HepG2 (cell line): Measurements from ENCODE around the gene SNRNP48. TPM values are rescaled to one million over a fixed set of nuclear protein-coding genes. Genes with fewer than 3 reads are reported as not detected.

Experiments used
- ATAC-seq: fragments of 200-7000 bp; cut with Tn5 transposase; 3 replicates; pipeline ENCODE4 v1.9.1; 2020; ENCODE audit warnings: mild to moderate bottlenecking, moderate library complexity
- BruUV-seq: library from RNA; stranded (reverse); fragments of 400-500 nt; replicated peaks from 2 replicates; lab custom pipeline; 2021; lab: Mats Ljungman, UMichigan
- CTCF ChIA-PET: fragments of 300-600 bp; formaldehyde crosslinking; extraction: SDS; loops from one replicate; lab custom pipeline; 2021; ENCODE audit warnings: low total read pairs, inconsistent platforms, low intra/inter-chr PET ratio; lab: Yijun Ruan, JAX
- POLR2A ChIA-PET: fragments of 350-600 bp; sonication (Branson Sonifier 250); formaldehyde crosslinking; loops from one replicate; lab custom pipeline; 2020; ENCODE audit warnings: antibody characterized with exemption, inconsistent platforms; lab: Yijun Ruan, JAX
- DNase-seq: peaks from one replicate; pipeline ENCODE4 v3.0.0-alpha.2; 2015; ENCODE audit warnings: low spot score
- FAIRE-seq: peaks from 3 replicates; lab custom pipeline; 2011; peaks lifted over from hg19 to GRCh38; lab: Jason Lieb, UNC
- H2AFZ ChIP-seq: one replicate; pipeline ENCODE4 v1.6.1; 2011; ENCODE audit warnings: low read length, inconsistent platforms
- H3K27ac ChIP-seq: fragments of 300-600 bp; 3 replicates; pipeline ENCODE4 v1.8.0; 2011; ENCODE audit warnings: mixed run types, mild to moderate bottlenecking, mixed read lengths, low read length, inconsistent platforms; ENCODE audit not compliant: insufficient read depth; ENCODE audit errors: extremely low read length
- H3K27me3 ChIP-seq, 2 experiments: fragments of 200-600 bp in 1 of 2; 2 replicates in 1 of 2; 3 replicates in 1 of 2; pipeline versions ENCODE4 v1.6.0 to v1.8.0; 2011; ENCODE audit warnings: low read length in 2 of 2, mild to moderate bottlenecking in 2 of 2, moderate library complexity in 2 of 2, inconsistent platforms in 1 of 2; ENCODE audit not compliant: insufficient read depth in 2 of 2, control insufficient read depth in 1 of 2
- H3K36me3 ChIP-seq, 2 experiments: fragments of 200-600 bp in 1 of 2; replicated peaks in 1 of 2; 2 replicates in 1 of 2; 3 replicates in 1 of 2; pipeline versions ENCODE4 v1.5.1 to v1.8.0; 2011; ENCODE audit warnings: low read length in 2 of 2, inconsistent platforms in 1 of 2; ENCODE audit not compliant: insufficient read depth in 2 of 2, control insufficient read depth in 1 of 2
- H3K4me1 ChIP-seq: 2 replicates; pipeline ENCODE4 v1.5.1; 2012; ENCODE audit warnings: low read length, inconsistent platforms; ENCODE audit not compliant: insufficient read depth
- H3K4me2 ChIP-seq: 2 replicates; pipeline ENCODE4 v1.6.0; 2011; ENCODE audit warnings: low read depth, low read length, inconsistent platforms
- H3K4me3 ChIP-seq, 3 experiments: fragments of 200-600 bp in 1 of 3; sonication (generic), shearing (Covaris generic) in 1 of 3; replicated peaks in 1 of 3; 2 replicates each; pipeline ENCODE4 v1.5.1; 2011 to 2016; ENCODE audit warnings: low read length in 3 of 3, inconsistent platforms in 2 of 3, low read depth in 2 of 3, mild to moderate bottlenecking in 2 of 3, control low read depth in 1 of 3, mixed read lengths in 1 of 3; ENCODE audit not compliant: insufficient read depth in 1 of 3
- H3K79me2 ChIP-seq: one replicate; pipeline ENCODE4 v1.6.1; 2011; ENCODE audit warnings: low read length, inconsistent platforms; ENCODE audit not compliant: insufficient read depth
- H3K9ac ChIP-seq: 2 replicates; pipeline ENCODE4 v1.6.0; 2011; ENCODE audit warnings: mild to moderate bottlenecking, low read depth, low read length, inconsistent platforms; ENCODE audit not compliant: insufficient read depth
- H3K9me3 ChIP-seq: 2 replicates; pipeline ENCODE4 v1.5.1; 2012; ENCODE audit warnings: mild to moderate bottlenecking, low read length
- H4K20me1 ChIP-seq: 2 replicates; pipeline ENCODE4 v1.6.0; 2011; ENCODE audit warnings: inconsistent platforms, mild to moderate bottlenecking, low read length, moderate library complexity; ENCODE audit not compliant: insufficient read depth
- BCLAF1 ChIP-seq: fragments of 450-650 bp; IDR thresholded peaks from 2 replicates; pipeline ENCODE4 v1.6.1; 2017; ENCODE audit warnings: mild to moderate bottlenecking
- CENPT ChIP-seq: sonication (generic); formaldehyde crosslinking; IDR thresholded peaks from 2 replicates; pipeline ENCODE4 v1.8.0; 2022; ENCODE audit warnings: low read depth, mild to moderate bottlenecking, moderate library complexity, missing genetic modification reagents
- ELF3 ChIP-seq: IDR thresholded peaks from 2 replicates; pipeline ENCODE4 v1.6.1; 2016; ENCODE audit warnings: missing genetic modification reagents, missing compliant biosample characterization
- FOSL2 ChIP-seq: sonication (generic); formaldehyde crosslinking; IDR thresholded peaks from 2 replicates; pipeline ENCODE4 v1.4.0; 2020; ENCODE audit warnings: missing genetic modification reagents
- LBX2 ChIP-seq: sonication (generic); formaldehyde crosslinking; IDR thresholded peaks from 2 replicates; pipeline ENCODE4 v1.5.0; 2020; ENCODE audit warnings: missing genetic modification reagents, mild to moderate bottlenecking, borderline replicate concordance
- NKX3-1 ChIP-seq: sonication (generic); formaldehyde crosslinking; IDR thresholded peaks from 2 replicates; pipeline ENCODE4 v1.5.0; 2020; ENCODE audit warnings: missing genetic modification reagents
- PPARG ChIP-seq: conservative IDR thresholded peaks from 2 replicates; pipeline ENCODE4 v1.6.1; 2016; ENCODE audit warnings: missing biosample characterization, missing genetic modification reagents
- PTBP1 ChIP-seq: fragments of 200-400 bp; formaldehyde crosslinking; IDR thresholded peaks from 2 replicates; pipeline ENCODE4 v1.6.1; 2018; ENCODE audit warnings: low read length, low read depth; ENCODE audit not compliant: poor library complexity, severe bottlenecking
- RARA ChIP-seq: IDR thresholded peaks from 2 replicates; pipeline ENCODE4 v1.6.1; 2016; ENCODE audit warnings: missing genetic modification reagents, missing compliant biosample characterization
- TFDP2 ChIP-seq: sonication (generic); formaldehyde crosslinking; IDR thresholded peaks from 2 replicates; pipeline ENCODE4 v1.4.0; 2020; ENCODE audit warnings: missing genetic modification reagents
- ZGPAT ChIP-seq: IDR thresholded peaks from 2 replicates; pipeline ENCODE4 v1.6.1; 2016; ENCODE audit warnings: mild to moderate bottlenecking
- ZIK1 ChIP-seq: sonication (generic); formaldehyde crosslinking; IDR thresholded peaks from 2 replicates; pipeline ENCODE4 v1.5.0; 2020; ENCODE audit warnings: mild to moderate bottlenecking, low read depth, missing genetic modification reagents, borderline replicate concordance
- ZKSCAN5 ChIP-seq: sonication (generic); formaldehyde crosslinking; IDR thresholded peaks from 2 replicates; pipeline ENCODE4 v1.5.1; 2020; ENCODE audit warnings: mild to moderate bottlenecking, missing genetic modification reagents
- ZNF24 ChIP-seq: fragments of 450-650 bp; IDR thresholded peaks from 2 replicates; pipeline ENCODE4 v1.6.1; 2017; ENCODE audit warnings: antibody characterized with exemption, mild to moderate bottlenecking
- ZNF546 ChIP-seq: sonication (generic); formaldehyde crosslinking; conservative IDR thresholded peaks from 2 replicates; pipeline ENCODE4 v1.8.1; 2023; ENCODE audit warnings: mild to moderate bottlenecking, missing genetic modification reagents
- ZNF678 ChIP-seq: sonication (generic); formaldehyde crosslinking; IDR thresholded peaks from 2 replicates; pipeline ENCODE4 v1.4.0; 2020; ENCODE audit warnings: mild to moderate bottlenecking, missing genetic modification reagents
- ZSCAN12 ChIP-seq: sonication (generic); formaldehyde crosslinking; IDR thresholded peaks from 2 replicates; pipeline ENCODE4 v1.9.0; 2021; ENCODE audit warnings: mild to moderate bottlenecking, missing genetic modification reagents
- ZSCAN21 ChIP-seq: sonication (generic); formaldehyde crosslinking; IDR thresholded peaks from 2 replicates; pipeline ENCODE4 v1.8.0; 2022; ENCODE audit warnings: mild to moderate bottlenecking, missing genetic modification reagents, moderate library complexity, borderline replicate concordance
- WGBS: methylation state at CpG from one replicate; pipeline ENCODE4 v1.1.6; 2017; ENCODE audit warnings: low lambda C conversion rate; 5-methylcytosine and 5-hydroxymethylcytosine counted together
- in situ Hi-C: cut with HindIII; loops from 2 replicates; pipeline ENCODE4 v1.10.0; 2017; ENCODE audit warnings: low pct_unique_long_range_greater_than_20kb; ENCODE audit not compliant: extremely low pct_ligation_motif_present
- intact Hi-C: fragments of 100-400 bp; cut with micrococcal nuclease; formaldehyde crosslinking; loops from one replicate; pipeline ENCODE4 v1.10.0; 2022; ENCODE audit not compliant: unreplicated experiment
- polyA plus RNA-seq, 8 experiments: library from polyadenylated mRNA; depleted of rRNA in 3 of 8; stranded (reverse) in 7 of 8; unstranded in 1 of 8; fragments of >200 nt; fragmentation: Illumina TruSeq in 4 of 8; extraction: Trizol in 4 of 8; gene quantifications; 2 replicates each; pipeline versions ENCODE4 v1.2.1 to v1.2.3, GENCODE V29; 2011 to 2016; ENCODE audit warnings: low read depth in 4 of 8, missing spikeins in 1 of 8, mixed read lengths in 1 of 8; ENCODE audit not compliant: insufficient read depth in 1 of 8
- total RNA-seq, 5 experiments: library from RNA; depleted of rRNA; stranded (reverse); fragments of >200 nt; fragmentation: Illumina TruSeq; extraction: Trizol; gene quantifications; 2 replicates each; pipeline ENCODE4 v1.2.3, GENCODE V29; 2016; ENCODE audit warnings: low read depth in 1 of 5

SNRNP48 gene
- total and polyA plus RNA-seq, 2 of the 13 experiments (the other 11 are each of a cell fraction or from before 2014, with no cell fraction given): 17.5 to 47.5 TPM

- Histone ChIP-seq H3K4me1 (peaks cover 14% of the 10 kb centered on the region; the same call in 1 of the 2 replicates), H2AFZ (no peak overlapping the region), H3K79me2 (no peaks in the 10 kb centered on the region), H4K20me1 (no peaks in the 10 kb centered on the region), H3K9me3 (no peaks in the 10 kb centered on the region), H3K9ac (no peak overlapping the region), H3K27ac (no peak overlapping the region), H3K27me3 (peaks cover 0 to 6% of the 10 kb centered on the region in 2 experiments; a peak in 1 of 5 replicates), H3K4me2 (no peak overlapping the region), H3K36me3 (no peaks in the 10 kb centered on the region), H3K4me3 (no peak overlapping the region)
- no TSS peak for BruUV-seq
- CTCF ChIA-PET: no interaction called here
- DNase-seq (peak; percentile 64), ATAC-seq (peak; percentile 79), FAIRE-seq (peak; percentile 26)
- intact Hi-C loops (no loop called here), in situ Hi-C loops (no loop called here)
- 47% methylated on average over 12 of the region's 12 CpGs for WGBS
- POLR2A ChIA-PET: no interaction called here
- TF ChIP-seq ELF3 (CRISPR knock-in tag) (no peak), ZGPAT (CRISPR knock-in tag) (no peak), LBX2 (CRISPR knock-in tag) (no peak), ZKSCAN5 (CRISPR knock-in tag) (no peak), PTBP1 (no peak), TFDP2 (no peak), ZSCAN21 (CRISPR knock-in tag) (no peak), ZNF546 (CRISPR knock-in tag) (no peak), ZNF678 (no peak), BCLAF1 (no peak), FOSL2 (peak; percentile 50; the same call in 1 of the 2 replicates), ZNF24 (no peak), ZIK1 (no peak), CENPT (CRISPR knock-in tag) (no peak), ZSCAN12 (CRISPR knock-in tag) (no peak), NKX3-1 (no peak), RARA (no peak), PPARG (CRISPR knock-in tag) (peak; percentile 73; the same call in 1 of the 2 replicates)
These were observed 50.9 kb downstream of the SNRNP48 start for GRCh38 chr6:7640607-7641577.
